ENCODE results near the gene FZR1. TPM values are rescaled to one million over a fixed set of nuclear protein-coding genes. Genes with fewer than 3 reads are reported as not detected.

Gene FZR1
- total RNA-seq, 1 donor from 2014 or later: 63.2 TPM

GRCh38 chr19:3465552-3465951, 40.6 kb upstream of the FZR1 start:
- H3K27ac Mint-ChIP-seq: no peak overlapping the region
- H3K9me3 Mint-ChIP-seq: no peaks in the 10 kb centered on the region
- TF ChIP-seq, protein P1, sequence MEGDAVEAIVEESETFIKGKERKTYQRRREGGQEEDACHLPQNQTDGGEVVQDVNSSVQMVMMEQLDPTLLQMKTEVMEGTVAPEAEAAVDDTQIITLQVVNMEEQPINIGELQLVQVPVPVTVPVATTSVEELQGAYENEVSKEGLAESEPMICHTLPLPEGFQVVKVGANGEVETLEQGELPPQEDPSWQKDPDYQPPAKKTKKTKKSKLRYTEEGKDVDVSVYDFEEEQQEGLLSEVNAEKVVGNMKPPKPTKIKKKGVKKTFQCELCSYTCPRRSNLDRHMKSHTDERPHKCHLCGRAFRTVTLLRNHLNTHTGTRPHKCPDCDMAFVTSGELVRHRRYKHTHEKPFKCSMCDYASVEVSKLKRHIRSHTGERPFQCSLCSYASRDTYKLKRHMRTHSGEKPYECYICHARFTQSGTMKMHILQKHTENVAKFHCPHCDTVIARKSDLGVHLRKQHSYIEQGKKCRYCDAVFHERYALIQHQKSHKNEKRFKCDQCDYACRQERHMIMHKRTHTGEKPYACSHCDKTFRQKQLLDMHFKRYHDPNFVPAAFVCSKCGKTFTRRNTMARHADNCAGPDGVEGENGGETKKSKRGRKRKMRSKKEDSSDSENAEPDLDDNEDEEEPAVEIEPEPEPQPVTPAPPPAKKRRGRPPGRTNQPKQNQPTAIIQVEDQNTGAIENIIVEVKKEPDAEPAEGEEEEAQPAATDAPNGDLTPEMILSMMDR (conservative IDR thresholded peaks at IDR 0.05): no peak
- no peak for DNase-seq (ENCODE audit: extremely low spot score, unreplicated experiment)
- peaks cover 5% of the 10 kb centered on the region for H3K36me3 Mint-ChIP-seq
- peaks cover 5% of the 10 kb centered on the region for H3K4me1 Mint-ChIP-seq (ENCODE audit: unreplicated experiment)
- H3K4me3 Mint-ChIP-seq: no peak overlapping the region
- H3K27me3 Mint-ChIP-seq: peaks cover 57% of the 10 kb centered on the region

- TF ChIP-seq, protein P1 (conservative IDR thresholded peaks at IDR 0.05): no peak
- DNase-seq (ENCODE audit: extremely low spot score, unreplicated experiment): no peak
- Mint-ChIP-seq H3K4me3 (no peak overlapping the region), H3K36me3 (peaks cover 5% of the 10 kb centered on the region), H3K27ac (no peak overlapping the region), H3K4me1 (ENCODE audit: unreplicated experiment) (peaks cover 5% of the 10 kb centered on the region), H3K9me3 (no peaks in the 10 kb centered on the region), H3K27me3 (peaks cover 56% of the 10 kb centered on the region)
These were observed 39.5 kb upstream of the FZR1 start for GRCh38 chr19:3466635-3467034.

- no peak overlapping the region for H3K27ac Mint-ChIP-seq
- H3K27me3 Mint-ChIP-seq: peaks cover 50% of the 10 kb centered on the region
- TF ChIP-seq, protein P1 (conservative IDR thresholded peaks at IDR 0.05): no peak
- H3K4me1 Mint-ChIP-seq (ENCODE audit: unreplicated experiment): peaks cover 4% of the 10 kb centered on the region
- H3K4me3 Mint-ChIP-seq: no peak overlapping the region
- no peaks in the 10 kb centered on the region for H3K9me3 Mint-ChIP-seq
- no peak for DNase-seq (ENCODE audit: extremely low spot score, unreplicated experiment)
- peaks cover 3% of the 10 kb centered on the region for H3K36me3 Mint-ChIP-seq
These were observed 38.5 kb upstream of the FZR1 start for GRCh38 chr19:3467437-3468198.

DNA sequence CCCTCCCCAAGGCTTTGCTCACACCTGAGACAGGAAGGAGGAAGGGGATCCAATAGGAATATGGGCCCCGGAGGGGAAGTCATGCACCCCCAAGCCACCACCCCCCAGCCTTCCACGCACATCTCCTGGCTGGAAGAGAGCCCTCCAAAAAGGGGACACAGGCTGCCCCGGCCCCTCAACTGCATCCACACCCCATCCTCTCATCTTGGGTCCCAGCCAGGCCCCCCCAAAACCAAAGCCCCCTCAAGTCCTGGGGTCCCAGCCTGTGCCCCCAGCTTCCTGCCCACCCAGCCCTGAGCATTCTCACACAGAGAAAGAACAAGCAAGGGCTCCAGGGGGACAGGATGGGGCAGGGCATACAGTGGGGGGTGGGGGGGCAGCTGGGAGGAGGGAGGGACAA, 37.9 kb upstream of the FZR1 start:
- TF ChIP-seq, protein P1 (conservative IDR thresholded peaks at IDR 0.05): no peak
- DNase-seq (ENCODE audit: extremely low spot score, unreplicated experiment): no peak
- Mint-ChIP-seq H3K36me3 (no peaks in the 10 kb centered on the region), H3K4me1 (ENCODE audit: unreplicated experiment) (no peaks in the 10 kb centered on the region), H3K4me3 (no peak overlapping the region), H3K27me3 (peaks cover 46% of the 10 kb centered on the region), H3K27ac (no peak overlapping the region), H3K9me3 (no peaks in the 10 kb centered on the region)

- Mint-ChIP-seq H3K36me3 (no peaks in the 10 kb centered on the region), H3K9me3 (no peaks in the 10 kb centered on the region), H3K27me3 (peaks cover 47% of the 10 kb centered on the region), H3K27ac (no peak overlapping the region), H3K4me3 (no peak overlapping the region), H3K4me1 (ENCODE audit: unreplicated experiment) (no peaks in the 10 kb centered on the region)
- TF ChIP-seq, protein P1 (conservative IDR thresholded peaks at IDR 0.05): no peak
- no peak for DNase-seq (ENCODE audit: extremely low spot score, unreplicated experiment)
These were observed 36.2 kb upstream of the FZR1 start for GRCh38 chr19:3469638-3470499.

All from type B pancreatic cell (in vitro differentiated cells).